HEK293 (cell line): Measurements from ENCODE around the gene AGR2.

ENCODE experiments used
- CTCF ChIP-seq: fragments of 450-650 bp; formaldehyde crosslinking; IDR thresholded peaks from 2 replicates; pipeline ENCODE4 v1.5.1; 2016; ENCODE audit warnings: missing biosample characterization, missing genetic modification characterization
- KLF16 ChIP-seq: fragments of 450-650 bp; formaldehyde crosslinking; IDR thresholded peaks from 2 replicates; pipeline ENCODE4 v1.5.1; 2017; ENCODE audit warnings: missing biosample characterization, missing genetic modification characterization
- PBX3 ChIP-seq: sonication (generic); formaldehyde crosslinking; IDR thresholded peaks from 2 replicates; pipeline ENCODE4 v1.8.1; 2022; ENCODE audit warnings: mild to moderate bottlenecking, moderate library complexity, missing genetic modification reagents
- ZBTB21 ChIP-seq: fragments of 450-650 bp; formaldehyde crosslinking; IDR thresholded peaks from 2 replicates; pipeline ENCODE4 v1.5.1; 2017; ENCODE audit warnings: missing biosample characterization, missing genetic modification characterization
- ZFP41 ChIP-seq: fragments of 450-650 bp; formaldehyde crosslinking; IDR thresholded peaks from 2 replicates; pipeline ENCODE4 v1.5.1; 2016; ENCODE audit warnings: missing biosample characterization, missing genetic modification characterization, borderline replicate concordance
- ZNF174 ChIP-seq: fragments of 450-650 bp; formaldehyde crosslinking; IDR thresholded peaks from 2 replicates; pipeline ENCODE4 v1.5.0; 2017; ENCODE audit warnings: missing biosample characterization, mild to moderate bottlenecking, missing genetic modification characterization
- ZNF274 ChIP-seq, 2 experiments: fragments of 200-500 bp in 1 of 2; fragments of 450-650 bp in 1 of 2; sonication (Bioruptor generic) in 1 of 2; formaldehyde crosslinking in 1 of 2; IDR thresholded peaks; 2 replicates each; pipeline versions ENCODE4 v1.5.1 to v1.6.1; 2014 to 2016; ENCODE audit warnings: borderline replicate concordance in 1 of 2, inconsistent platforms in 1 of 2, low read length in 1 of 2, missing biosample characterization in 1 of 2, missing genetic modification characterization in 1 of 2
- ZNF404 ChIP-seq: fragments of 450-650 bp; formaldehyde crosslinking; IDR thresholded peaks from 2 replicates; pipeline ENCODE4 v1.5.1; 2017; ENCODE audit warnings: missing biosample characterization, missing genetic modification characterization
- ZNF501 ChIP-seq: fragments of 450-650 bp; formaldehyde crosslinking; IDR thresholded peaks from 2 replicates; pipeline ENCODE4 v1.5.1; 2016; ENCODE audit warnings: missing biosample characterization, missing genetic modification characterization
- ZNF585B ChIP-seq: fragments of 450-650 bp; formaldehyde crosslinking; IDR thresholded peaks from 2 replicates; pipeline ENCODE4 v1.5.1; 2016; ENCODE audit warnings: missing biosample characterization, missing genetic modification characterization
- ZNF610 ChIP-seq: fragments of 450-650 bp; formaldehyde crosslinking; IDR thresholded peaks from 2 replicates; pipeline ENCODE4 v1.5.1; 2016; ENCODE audit warnings: missing biosample characterization, missing genetic modification characterization, borderline replicate concordance
- ZNF701 ChIP-seq: fragments of 450-650 bp; formaldehyde crosslinking; IDR thresholded peaks from 2 replicates; pipeline ENCODE4 v1.5.1; 2016; ENCODE audit warnings: missing biosample characterization, missing genetic modification characterization
- ZNF704 ChIP-seq: fragments of 450-650 bp; formaldehyde crosslinking; IDR thresholded peaks from 2 replicates; pipeline ENCODE4 v1.5.1; 2016; ENCODE audit warnings: missing biosample characterization, missing genetic modification characterization
- ZNF76 ChIP-seq: fragments of 450-650 bp; formaldehyde crosslinking; IDR thresholded peaks from 2 replicates; pipeline ENCODE4; 2016; ENCODE audit warnings: low read depth, missing biosample characterization, missing genetic modification characterization, borderline replicate concordance

- no peak for TF ChIP-seq PBX3 (CRISPR knock-in tag)
- TF ChIP-seq ZFP41 (tag by site-specific recombination) = no peak
- TF ChIP-seq CTCF = no peak
- no peak for TF ChIP-seq ZNF585B (tag by site-specific recombination)
- no peak for TF ChIP-seq ZNF274 (IDR thresholded peaks at IDR 0.05; ENCODE audit: low read length)
- TF ChIP-seq ZNF274 (tag by site-specific recombination; IDR thresholded peaks at IDR 0.05; ENCODE audit: borderline replicate concordance) = no peak
- no peak for TF ChIP-seq ZNF610 (tag by site-specific recombination)
- TF ChIP-seq ZNF174 (tag by site-specific recombination) = no peak
- TF ChIP-seq ZNF501 (tag by site-specific recombination) = no peak
- TF ChIP-seq ZNF701 (tag by site-specific recombination) = no peak
- no peak for TF ChIP-seq KLF16 (tag by site-specific recombination)
- TF ChIP-seq ZBTB21 (tag by site-specific recombination) = no peak
- no peak for TF ChIP-seq ZNF404
- TF ChIP-seq ZNF704 (tag by site-specific recombination) = no peak
- no peak for TF ChIP-seq ZNF76 (tag by site-specific recombination)
Observed at GRCh38 chr7:16826060-16826459, 21.3 kb upstream of the AGR2 start.
